Glutamatergic neuron (in vitro differentiated cells): Measurements from ENCODE around the gene KCNB1. TPM values are rescaled to one million over a fixed set of nuclear protein-coding genes. Genes with fewer than 3 reads are reported as not detected.

Source experiments
- DNase-seq: peaks from one replicate; pipeline ENCODE4 v3.0.0; 2022
- H3K27ac Mint-ChIP-seq: one replicate; pipeline ENCODE4 v1.8.0; 2020; ENCODE audit warnings: mild to moderate bottlenecking, mixed read lengths, inconsistent platforms; ENCODE audit not compliant: unreplicated experiment
- H3K27me3 Mint-ChIP-seq: one replicate; pipeline ENCODE4 v1.8.0; 2020; ENCODE audit warnings: mild to moderate bottlenecking, moderate library complexity, mixed read lengths, inconsistent platforms; ENCODE audit not compliant: unreplicated experiment
- H3K36me3 Mint-ChIP-seq: one replicate; pipeline ENCODE4 v1.8.0; 2020; ENCODE audit warnings: mild to moderate bottlenecking, mixed read lengths, inconsistent platforms; ENCODE audit not compliant: unreplicated experiment
- H3K4me1 Mint-ChIP-seq: one replicate; pipeline ENCODE4 v1.8.0; 2020; ENCODE audit warnings: mild to moderate bottlenecking, low read depth, mixed read lengths, inconsistent platforms; ENCODE audit not compliant: unreplicated experiment
- H3K4me3 Mint-ChIP-seq: one replicate; pipeline ENCODE4 v1.8.0; 2020; ENCODE audit warnings: mild to moderate bottlenecking, mixed read lengths, inconsistent platforms; ENCODE audit not compliant: unreplicated experiment
- H3K9me3 Mint-ChIP-seq: one replicate; pipeline ENCODE4 v1.8.0; 2020; ENCODE audit warnings: mild to moderate bottlenecking, moderate library complexity, mixed read lengths, inconsistent platforms; ENCODE audit not compliant: unreplicated experiment
- CTCF ChIP-seq: fragments of 200-600 bp; sonication (generic); IDR thresholded peaks from one replicate; pipeline ENCODE4 v1.5.0; 2021; ENCODE audit not compliant: partially characterized antibody, unreplicated experiment
- total RNA-seq: library from RNA; stranded (reverse); fragmentation: NEBNext Ultra II Directional; extraction: Animal tissue kit (Norgen Biotek cat#: 25700); gene quantifications from one replicate; pipeline ENCODE4 v1.2.1, GENCODE V29; 2021; ENCODE audit not compliant: unreplicated experiment

The KCNB1 gene
- total RNA-seq, 1 donor from 2014 or later = 3.1 TPM

DNA sequence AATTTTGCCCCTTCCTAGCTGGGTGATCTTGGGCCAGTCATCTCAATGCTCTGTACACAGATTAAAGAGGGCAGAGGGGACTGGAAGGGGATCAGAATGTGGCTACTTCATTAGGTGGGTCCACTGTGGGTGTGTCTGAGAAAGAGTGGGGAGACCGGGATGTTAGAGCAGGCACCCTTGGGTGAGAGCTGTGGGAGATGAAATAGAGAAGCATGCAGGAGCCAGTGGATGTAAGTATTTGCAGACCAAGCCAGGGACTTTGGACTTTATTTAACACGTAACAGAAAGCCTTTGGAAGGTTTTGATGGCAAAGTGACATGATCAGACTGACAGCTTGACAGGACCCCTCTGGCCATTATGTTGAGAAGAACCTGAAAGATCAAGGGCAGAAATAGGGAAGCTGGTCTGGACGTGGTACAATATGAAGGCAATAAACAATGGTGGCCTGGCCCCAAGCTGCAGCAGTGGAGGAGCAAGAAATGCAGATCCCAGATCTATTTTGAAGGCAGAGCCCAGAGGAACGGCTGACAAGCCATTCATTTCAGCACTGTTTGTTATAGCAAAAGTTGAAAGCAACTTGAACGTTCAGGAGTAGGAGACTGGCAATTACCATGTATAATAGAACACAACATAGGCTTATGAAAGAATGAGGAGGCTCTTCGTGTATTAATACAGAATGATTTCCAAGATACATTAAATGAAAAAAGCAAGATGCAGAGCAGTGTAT lies 122.1 kb downstream of the KCNB1 start:
- Mint-ChIP-seq H3K4me3 (no peak overlapping the region), H3K9me3 (peaks cover 2% of the 10 kb centered on the region), H3K36me3 (no peaks in the 10 kb centered on the region), H3K4me1 (no peaks in the 10 kb centered on the region), H3K27me3 (peaks cover 3% of the 10 kb centered on the region), H3K27ac (no peak overlapping the region)
- no peak for TF ChIP-seq CTCF
- DNase-seq = no peak

DNA sequence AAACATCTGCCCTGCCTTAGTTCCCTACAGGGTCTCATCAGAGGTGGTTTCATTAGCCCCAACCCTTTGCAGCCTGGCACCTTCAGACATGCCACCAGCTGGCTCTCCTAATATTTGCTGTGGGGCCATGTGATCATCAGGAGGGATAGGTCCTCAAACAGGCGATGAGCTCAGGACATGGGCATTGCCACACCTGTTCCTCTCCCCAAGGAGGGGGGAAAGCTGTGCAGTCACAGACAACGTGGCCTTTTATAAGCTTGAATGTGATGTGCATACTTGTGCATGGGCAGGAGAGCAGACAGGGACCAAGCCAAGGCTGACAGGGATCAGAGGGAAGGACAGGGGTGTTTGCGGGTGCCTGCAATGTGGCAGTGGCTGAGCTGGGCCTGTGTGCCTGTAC lies 125.8 kb downstream of the KCNB1 start:
- TF ChIP-seq CTCF = no peak
- DNase-seq = no peak
- Mint-ChIP-seq H3K36me3 (no peaks in the 10 kb centered on the region), H3K9me3 (peaks cover 2% of the 10 kb centered on the region), H3K4me3 (no peak overlapping the region), H3K27ac (no peak overlapping the region), H3K27me3 (no peaks in the 10 kb centered on the region), H3K4me1 (no peaks in the 10 kb centered on the region)

DNA sequence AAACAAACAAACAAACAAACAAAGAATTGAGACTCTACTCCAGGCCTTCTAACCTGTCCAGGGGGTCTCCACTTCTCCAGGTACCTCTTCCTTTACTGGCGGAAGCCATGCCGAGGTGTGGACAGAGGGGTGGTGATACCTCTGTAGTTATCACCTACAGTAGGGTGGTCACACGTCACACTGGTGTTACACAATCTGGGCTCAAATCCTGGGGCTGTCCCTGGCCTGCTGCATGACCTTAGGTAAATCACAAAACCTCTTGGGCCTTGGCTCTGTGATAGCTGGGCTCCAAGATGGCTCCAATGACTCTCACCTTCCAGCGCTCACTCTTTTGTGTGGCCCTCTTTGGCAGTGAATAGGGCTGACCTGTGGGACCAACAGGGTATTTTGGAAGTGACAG lies 127.8 kb downstream of the KCNB1 start:
- Mint-ChIP-seq H3K36me3 (no peaks in the 10 kb centered on the region), H3K27me3 (no peaks in the 10 kb centered on the region), H3K9me3 (no peaks in the 10 kb centered on the region), H3K4me3 (no peak overlapping the region), H3K4me1 (no peaks in the 10 kb centered on the region), H3K27ac (no peak overlapping the region)
- DNase-seq = no peak
- no peak for TF ChIP-seq CTCF

GRCh38 chr20:49353348-49353747 lies 129.1 kb downstream of the KCNB1 start:
- H3K9me3 Mint-ChIP-seq = no peaks in the 10 kb centered on the region
- H3K4me3 Mint-ChIP-seq = no peak overlapping the region
- no peak for DNase-seq
- no peak for TF ChIP-seq CTCF
- peaks cover under 1% of the 10 kb centered on the region for H3K27me3 Mint-ChIP-seq
- no peak overlapping the region for H3K27ac Mint-ChIP-seq
- no peaks in the 10 kb centered on the region for H3K4me1 Mint-ChIP-seq
- no peaks in the 10 kb centered on the region for H3K36me3 Mint-ChIP-seq

DNA sequence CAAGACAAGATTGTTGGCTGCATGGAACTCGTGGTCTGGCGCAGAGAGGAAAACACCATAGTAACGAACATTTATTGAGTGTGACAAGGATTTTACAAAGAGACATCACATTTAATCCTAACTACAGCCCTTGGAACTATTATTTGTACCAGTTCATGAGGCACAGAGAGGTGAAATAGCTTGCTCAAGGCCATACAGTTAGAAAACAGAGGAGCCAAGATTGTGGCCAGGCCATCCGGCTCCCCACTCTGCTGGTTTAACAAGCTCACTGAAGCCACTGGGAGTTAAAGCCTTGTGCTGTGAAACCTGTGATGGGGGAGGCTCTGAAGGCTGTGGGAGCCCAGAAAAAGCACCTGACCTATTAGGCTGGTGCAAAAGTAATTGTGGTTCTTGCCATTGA lies 129.7 kb downstream of the KCNB1 start:
- H3K27ac Mint-ChIP-seq = no peak overlapping the region
- no peak for DNase-seq
- no peak overlapping the region for H3K4me3 Mint-ChIP-seq
- H3K36me3 Mint-ChIP-seq = no peaks in the 10 kb centered on the region
- no peaks in the 10 kb centered on the region for H3K9me3 Mint-ChIP-seq
- no peak for TF ChIP-seq CTCF
- peaks cover 1% of the 10 kb centered on the region for H3K4me1 Mint-ChIP-seq
- peaks cover 5% of the 10 kb centered on the region for H3K27me3 Mint-ChIP-seq
